Astrocyte of the cerebellum (primary cell): ENCODE measurements around the gene GFY.
A peak's percentile ranks its signal among the peaks of the same experiment; 100 is the strongest.

Source experiments
- DNase-seq: peaks from one replicate; pipeline ENCODE4 v3.0.0-alpha.2; 2011; ENCODE audit warnings: low read depth
- H3K4me3 ChIP-seq: 2 replicates; pipeline ENCODE4 v1.5.1; 2011; ENCODE audit warnings: mild to moderate bottlenecking, low read depth, low read length, moderate library complexity
- CTCF ChIP-seq: IDR thresholded peaks from 2 replicates; pipeline ENCODE4 v1.5.1; 2012; ENCODE audit warnings: low read length, low read depth, moderate library complexity, mild to moderate bottlenecking; ENCODE audit errors: missing control alignments
- in situ Hi-C: cut with HindIII; loops from 2 replicates; pipeline ENCODE4 v1.10.0; 2017; ENCODE audit warnings: low sequenced_read_pairs

GFY gene

DNA sequence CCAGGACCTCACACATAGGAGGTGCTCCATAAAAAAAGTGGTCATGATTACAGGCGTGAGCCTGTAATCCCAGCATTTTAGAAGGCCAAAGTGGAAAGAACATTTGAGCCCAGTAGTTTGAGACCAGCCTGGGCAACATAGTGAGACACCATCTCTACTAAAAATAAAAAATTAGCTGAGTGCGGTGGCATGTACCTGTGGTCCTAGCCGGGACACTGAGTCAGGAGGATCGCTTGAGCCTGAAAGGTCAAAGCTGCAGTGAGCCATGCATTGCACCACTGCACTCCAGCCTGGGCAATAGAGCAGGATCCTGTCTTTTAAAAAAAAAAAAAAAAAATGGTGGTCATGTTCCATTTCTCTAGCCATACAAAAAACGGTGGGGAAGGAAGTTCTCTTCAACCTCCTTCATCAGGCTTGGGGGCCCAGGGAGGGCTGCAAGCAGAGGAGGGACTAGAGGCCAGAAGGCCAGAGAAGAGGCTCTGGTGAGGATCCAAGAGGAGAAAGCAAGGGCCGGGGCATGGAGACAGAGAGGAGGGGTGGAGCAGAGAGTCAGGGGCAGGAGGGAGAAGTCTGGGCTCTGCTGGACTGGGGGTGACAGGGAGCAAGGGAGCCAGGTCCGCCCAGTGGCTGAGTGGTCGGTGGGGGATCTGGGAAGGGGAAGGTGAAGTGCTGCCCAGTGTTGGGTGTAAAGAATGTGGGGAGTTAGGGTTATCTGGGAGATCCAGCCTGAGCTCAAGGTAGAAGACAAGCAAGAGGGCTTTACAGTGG lies 28.3 kb upstream of the GFY start:
- no peak for DNase-seq
- in situ Hi-C loops: no loop called here
- H3K4me3 ChIP-seq: no peak overlapping the region
- no peak for TF ChIP-seq CTCF

GRCh38 chr19:49398001-49398615 lies 27.1 kb upstream of the GFY start:
- no peak for DNase-seq
- in situ Hi-C loops: no loop called here
- no peak for TF ChIP-seq CTCF
- H3K4me3 ChIP-seq: no peak overlapping the region

- no peak for DNase-seq
- no peak for TF ChIP-seq CTCF
- no peak overlapping the region for H3K4me3 ChIP-seq
- in situ Hi-C loops: no loop called here
Observed at GRCh38 chr19:49398931-49399330, 26.3 kb upstream of the GFY start.

- DNase-seq: no peak
- no peak overlapping the region for H3K4me3 ChIP-seq
- in situ Hi-C loops: no loop called here
- TF ChIP-seq CTCF: no peak
Observed at GRCh38 chr19:49400029-49400428, 25.2 kb upstream of the GFY start.

GRCh38 chr19:49403404-49404187 lies 21.6 kb upstream of the GFY start:
- no peak overlapping the region for H3K4me3 ChIP-seq
- no peak for TF ChIP-seq CTCF
- in situ Hi-C loops: no loop called here
- DNase-seq: peak; percentile 26

DNA sequence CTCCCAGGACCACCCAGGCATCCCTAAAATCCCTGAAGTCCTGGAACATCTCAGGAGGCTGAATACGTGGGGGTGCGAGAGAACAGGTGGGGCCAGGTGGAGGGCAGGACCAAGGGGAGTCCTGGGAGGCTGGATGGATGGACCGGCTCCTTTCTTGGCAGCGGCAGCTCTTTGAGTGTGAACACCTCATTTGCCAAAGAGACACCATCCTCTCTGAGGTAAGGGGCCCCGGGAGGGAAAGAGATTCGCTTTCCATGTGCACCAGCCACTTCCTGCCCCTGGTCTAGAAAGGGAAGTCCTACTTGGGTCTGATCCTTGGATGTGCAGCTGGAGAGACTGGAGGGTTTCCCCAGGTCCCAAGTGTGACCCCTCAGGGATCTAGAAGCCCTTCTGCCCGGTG lies 18.1 kb upstream of the GFY start:
- no peak for TF ChIP-seq CTCF
- H3K4me3 ChIP-seq: no peak overlapping the region
- no peak for DNase-seq
- in situ Hi-C loops: no loop called here
